GM12864 (cell line): ENCODE results near the gene CLCC1.
"Not testable (repeated sequence)": the region's sequence is repeated elsewhere in the genome, so short reads cannot be mapped to it uniquely, and the experiment has no call there.

Source experiments
- DNase-seq: peaks from one replicate; pipeline ENCODE4 v3.0.0-alpha.2; 2011; ENCODE audit warnings: low read depth
- H3K4me3 ChIP-seq: 2 replicates; pipeline ENCODE4 v1.5.1; 2011; ENCODE audit warnings: mild to moderate bottlenecking, low read depth, low read length, control low read depth
- CTCF ChIP-seq: IDR thresholded peaks from 2 replicates; pipeline ENCODE4 v1.5.1; 2011; ENCODE audit warnings: low read depth, mild to moderate bottlenecking, moderate library complexity, low read length, control low read depth, inconsistent platforms; ENCODE audit errors: missing control alignments

The CLCC1 gene

GRCh38 chr1:108953452-108953851 lies 9.8 kb downstream of the CLCC1 start:
- no peak for TF ChIP-seq CTCF
- H3K4me3 ChIP-seq: no peak overlapping the region
- DNase-seq: no peak

GRCh38 chr1:108951242-108951641 lies 12.0 kb downstream of the CLCC1 start:
- no peak for TF ChIP-seq CTCF
- no peak overlapping the region for H3K4me3 ChIP-seq

GRCh38 chr1:108949044-108949443 lies 14.2 kb downstream of the CLCC1 start:
- no peak for TF ChIP-seq CTCF
- no peak for DNase-seq
- no peak overlapping the region for H3K4me3 ChIP-seq

More at GRCh38 chr1:108951242-108951641, 12.0 kb downstream of the CLCC1 start:
- DNase-seq: no peak

- no peak for TF ChIP-seq CTCF
- no peak for DNase-seq
- no peak overlapping the region for H3K4me3 ChIP-seq
Measured at GRCh38 chr1:108947871-108948525, 15.3 kb downstream of the CLCC1 start.

GRCh38 chr1:108936170-108936569 lies 27.1 kb downstream of the CLCC1 start:
- H3K4me3 ChIP-seq: no peak overlapping the region
- DNase-seq: no peak
- TF ChIP-seq CTCF: no peak

- DNase-seq: no peak
- no peak for TF ChIP-seq CTCF
- no peak overlapping the region for H3K4me3 ChIP-seq
Measured at GRCh38 chr1:108933944-108934343, 29.3 kb downstream of the CLCC1 start.

GRCh38 chr1:108927565-108927964 lies 35.7 kb downstream of the CLCC1 start:
- H3K4me3 ChIP-seq, DNase-seq: not testable (repeated sequence)
